Measurements from ENCODE around the gene RBPMS2. TPM values are rescaled to one million over a fixed set of nuclear protein-coding genes. Genes with fewer than 3 reads are reported as not detected.

The RBPMS2 gene
- total and polyA plus RNA-seq, 2 of the 4 experiments (the other 2 are of a cell fraction): 2.8 TPM; not detected in 1

- ChIA-PET CTCF (no interaction called here), POLR2A (ENCODE audit: unreplicated experiment) (no interaction called here)
- peaks cover 28% of the 10 kb centered on the region for H4K20me1 ChIP-seq (ENCODE audit: insufficient read depth, low read length)
- peaks cover 58% of the 10 kb centered on the region for H3K36me3 ChIP-seq (ENCODE audit: control insufficient read depth, insufficient read depth, low read length)
- no peak overlapping the region for H2AK5ac ChIP-seq (ENCODE audit: low read depth, low read length)
- no peak overlapping the region for H3K4ac ChIP-seq (ENCODE audit: low read depth, low read length)
- H3K27ac ChIP-seq (ENCODE audit: insufficient read depth, low read length): no peak overlapping the region
- no peak overlapping the region for H3K56ac ChIP-seq (ENCODE audit: extremely low read depth, insufficient read depth, low read length)
- H3K4me3 ChIP-seq (ENCODE audit: insufficient read depth, low read depth, low read length): no peak overlapping the region
- no peak overlapping the region for H3K14ac ChIP-seq (replicated peaks; ENCODE audit: low read depth, low read length)
- H4K91ac ChIP-seq (ENCODE audit: insufficient read depth, low read depth, low read length): no peak overlapping the region
- H4K8ac ChIP-seq (ENCODE audit: low read depth in 2 of 2, low read length in 2 of 2): no peak overlapping the region
- no peak overlapping the region for H4K5ac ChIP-seq (ENCODE audit: low read depth, low read length)
- no peak overlapping the region for H3K18ac ChIP-seq (ENCODE audit: low read depth, low read length)
- H2AK9ac ChIP-seq (replicated peaks; ENCODE audit: low read depth, low read length, poor library complexity): no peak overlapping the region
- BruUV-seq (replicated peaks): no TSS peak
- no CpG with 5 or more reads among the region's 3 CpGs for WGBS, 2 experiments (ENCODE audit: extremely low coverage in 2 of 2, insufficient read length in 1 of 2)
- no peak overlapping the region for H2AFZ ChIP-seq (replicated peaks; ENCODE audit: low read length, poor library complexity)
- DNase-seq: no peak
- H3K27me3 ChIP-seq (ENCODE audit: control insufficient read depth, insufficient read depth, low read length): no peaks in the 10 kb centered on the region
- H3K4me1 ChIP-seq (ENCODE audit: control insufficient read depth, insufficient read depth, low read length): peaks cover 9% of the 10 kb centered on the region
- intact Hi-C loops (cut with micrococcal nuclease) (no loop called here), dilution Hi-C loops (cut with HindIII; ENCODE audit: low sequenced_read_pairs, unreplicated experiment) (no loop called here), in situ Hi-C loops (cut with MboI; ENCODE audit: low sequenced_read_pairs) (no loop called here)
- ATAC-seq (ENCODE audit: low read depth): no peak
- H3K4me2 ChIP-seq (ENCODE audit: low read depth, low read length): no peak overlapping the region
- no peak overlapping the region for H3K9ac ChIP-seq (ENCODE audit: low read depth, low read length)
- peaks cover 34 to 65% of the 10 kb centered on the region in 2 experiments for H3K79me1 ChIP-seq (ENCODE audit: low read depth in 1 of 2, low read length in 2 of 2)
- TF ChIP-seq CEBPB (IDR thresholded peaks at IDR 0.05; ENCODE audit: low read depth, low read length): no peak
- TF ChIP-seq MXI1 (IDR thresholded peaks at IDR 0.05; ENCODE audit: borderline replicate concordance, low read depth, low read length): no peak
- TF ChIP-seq RCOR1 (IDR thresholded peaks at IDR 0.05; ENCODE audit: insufficient replicate concordance, low read length): no peak
- no peak for TF ChIP-seq BHLHE40 (IDR thresholded peaks at IDR 0.05; ENCODE audit: low read depth, low read length)
- no peak for TF ChIP-seq USF2 (IDR thresholded peaks at IDR 0.05; ENCODE audit: low read depth, low read length)
- no peak for TF ChIP-seq CTCF (conservative IDR thresholded peaks at IDR 0.05; ENCODE audit: low read depth, low read length)
- TF ChIP-seq SMC3 (IDR thresholded peaks at IDR 0.05; ENCODE audit: low read depth, low read length): no peak
- TF ChIP-seq MAZ (IDR thresholded peaks at IDR 0.05; ENCODE audit: borderline replicate concordance, low read depth, low read length): no peak
- no peak overlapping the region for H2BK20ac ChIP-seq (ENCODE audit: low read depth, low read length)
- no peak overlapping the region for H3K23ac ChIP-seq (ENCODE audit: low read depth, low read length)
- H2BK5ac ChIP-seq (ENCODE audit: low read depth, low read length, poor library complexity, severe bottlenecking): no peak overlapping the region
- no peak overlapping the region for H2BK15ac ChIP-seq (ENCODE audit: low read depth, low read length)
- H3K9me3 ChIP-seq (ENCODE audit: control insufficient read depth, insufficient read depth, low read length): no peaks in the 10 kb centered on the region
- no peak overlapping the region for H2BK120ac ChIP-seq (ENCODE audit: low read depth, low read length)
- peaks cover 4% of the 10 kb centered on the region for H3K9me1 ChIP-seq (ENCODE audit: insufficient read depth, low read length)
Measured at GRCh38 chr15:64690008-64690407, 85.4 kb downstream of the RBPMS2 start.

All from IMR-90 (cell line).